Loucy (cell line): ENCODE results near the gene SETX.

Experiments used
- EZH2phosphoT487 ChIP-seq: fragments of 200-600 bp; IDR thresholded peaks from 2 replicates; pipeline ENCODE4 v1.6.1; 2018; ENCODE audit warnings: antibody characterized with exemption, mild to moderate bottlenecking, moderate library complexity, borderline replicate concordance
- TF ChIP-seq, protein P1 (sequence below): fragments of 200-600 bp; sonication (generic); conservative IDR thresholded peaks from 2 replicates; pipeline ENCODE4 v1.5.1; 2014; ENCODE audit warnings: mild to moderate bottlenecking, antibody characterized with exemption, low read length

DNA sequence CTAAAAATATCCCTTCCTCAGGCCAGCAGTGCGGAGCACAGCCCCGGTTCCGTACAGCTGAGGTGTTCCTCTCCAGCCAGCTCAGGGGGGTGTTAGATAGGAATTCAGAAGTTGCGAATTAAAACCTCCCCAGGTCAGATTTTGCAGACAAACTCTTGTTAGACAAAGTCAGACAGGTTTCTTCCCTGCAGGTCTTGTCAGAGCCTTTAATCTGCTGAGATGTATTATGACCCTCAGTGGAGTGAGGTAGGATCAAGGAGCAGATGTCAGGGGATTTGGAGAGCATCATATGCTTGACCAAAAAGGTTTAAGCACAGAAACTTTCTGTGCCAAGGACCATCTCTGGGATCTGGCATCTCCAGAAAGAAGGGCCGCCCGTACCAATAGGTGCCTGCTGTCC is 132.8 kb downstream of the SETX start:
- TF ChIP-seq, protein P1, sequence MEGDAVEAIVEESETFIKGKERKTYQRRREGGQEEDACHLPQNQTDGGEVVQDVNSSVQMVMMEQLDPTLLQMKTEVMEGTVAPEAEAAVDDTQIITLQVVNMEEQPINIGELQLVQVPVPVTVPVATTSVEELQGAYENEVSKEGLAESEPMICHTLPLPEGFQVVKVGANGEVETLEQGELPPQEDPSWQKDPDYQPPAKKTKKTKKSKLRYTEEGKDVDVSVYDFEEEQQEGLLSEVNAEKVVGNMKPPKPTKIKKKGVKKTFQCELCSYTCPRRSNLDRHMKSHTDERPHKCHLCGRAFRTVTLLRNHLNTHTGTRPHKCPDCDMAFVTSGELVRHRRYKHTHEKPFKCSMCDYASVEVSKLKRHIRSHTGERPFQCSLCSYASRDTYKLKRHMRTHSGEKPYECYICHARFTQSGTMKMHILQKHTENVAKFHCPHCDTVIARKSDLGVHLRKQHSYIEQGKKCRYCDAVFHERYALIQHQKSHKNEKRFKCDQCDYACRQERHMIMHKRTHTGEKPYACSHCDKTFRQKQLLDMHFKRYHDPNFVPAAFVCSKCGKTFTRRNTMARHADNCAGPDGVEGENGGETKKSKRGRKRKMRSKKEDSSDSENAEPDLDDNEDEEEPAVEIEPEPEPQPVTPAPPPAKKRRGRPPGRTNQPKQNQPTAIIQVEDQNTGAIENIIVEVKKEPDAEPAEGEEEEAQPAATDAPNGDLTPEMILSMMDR = no peak
- TF ChIP-seq EZH2phosphoT487 = no peak
